ENCODE results near the gene CATSPERZ.

Gene CATSPERZ

DNA sequence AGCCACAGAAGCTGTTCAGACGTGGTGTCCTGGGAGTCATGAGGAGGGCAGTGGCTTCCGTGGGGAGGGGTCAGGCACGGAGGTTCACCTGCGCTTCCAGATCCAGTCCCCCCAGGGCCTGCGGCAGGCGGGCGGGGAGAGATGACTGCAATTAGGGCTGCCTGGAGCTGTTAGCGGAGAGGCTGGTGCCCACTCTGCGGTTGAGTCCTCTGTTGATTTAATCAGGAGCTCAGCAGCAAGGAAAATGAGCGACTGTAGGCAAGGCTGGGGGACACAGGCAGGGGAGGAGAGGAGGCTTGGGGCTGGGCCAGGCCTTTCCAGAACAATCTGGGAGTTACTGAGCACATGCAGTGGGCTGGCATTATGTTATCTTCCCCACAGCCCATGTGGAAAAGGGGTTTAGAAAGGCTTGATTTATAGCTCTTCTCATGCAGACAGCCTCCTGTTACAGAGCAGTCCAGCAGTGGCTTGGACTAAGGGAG lies 35.7 kb upstream of the CATSPERZ start:
- no peak for DNase-seq (ENCODE audit: low spot score)

DNA sequence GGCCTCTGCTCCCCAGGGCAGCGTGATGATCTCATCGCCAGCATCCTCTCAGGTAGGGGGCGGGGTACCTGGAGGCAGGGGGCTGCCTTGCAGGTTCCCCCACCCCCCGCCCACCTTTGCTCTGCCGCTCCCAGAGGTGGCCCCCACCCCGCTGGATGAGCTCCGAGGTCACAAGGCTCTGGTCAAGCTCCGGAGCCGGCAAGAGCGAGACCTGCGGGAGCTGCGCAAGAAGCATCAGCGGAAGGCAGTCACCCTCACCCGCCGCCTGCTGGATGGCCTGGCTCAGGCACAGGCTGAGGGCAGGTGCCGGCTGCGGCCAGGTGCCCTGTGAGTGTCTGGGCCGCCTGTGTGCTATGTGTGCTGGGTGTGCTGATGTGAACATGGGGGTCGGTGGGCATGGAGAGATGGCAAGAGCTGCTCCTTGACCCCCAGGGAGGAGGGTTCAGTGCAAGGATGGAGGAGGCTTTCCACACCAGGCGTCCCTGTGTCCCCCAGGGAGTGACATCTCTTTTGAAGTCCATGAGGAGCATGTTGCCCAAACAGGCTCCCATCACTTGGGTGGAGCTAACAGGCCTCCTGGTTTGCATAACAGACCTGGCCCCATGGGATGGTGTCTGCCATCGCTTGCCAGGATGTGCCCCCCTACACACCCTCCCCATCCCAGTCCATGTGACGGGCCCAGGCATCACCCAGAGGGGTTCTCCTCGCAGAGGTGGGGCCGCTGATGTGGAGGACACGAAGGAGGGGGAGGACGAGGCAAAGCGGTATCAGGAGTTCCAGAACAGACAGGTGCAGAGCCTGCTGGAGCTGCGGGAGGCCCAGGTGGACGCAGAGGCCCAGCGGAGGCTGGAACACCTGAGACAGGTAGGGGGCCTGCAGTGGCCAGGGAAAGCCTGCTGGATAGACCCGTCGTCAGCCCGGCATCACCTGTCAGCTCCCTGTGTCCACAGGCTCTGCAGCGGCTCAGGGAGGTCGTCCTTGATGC lies 34.7 kb upstream of the CATSPERZ start:
- DNase-seq (ENCODE audit: low spot score), result no peak

DNA sequence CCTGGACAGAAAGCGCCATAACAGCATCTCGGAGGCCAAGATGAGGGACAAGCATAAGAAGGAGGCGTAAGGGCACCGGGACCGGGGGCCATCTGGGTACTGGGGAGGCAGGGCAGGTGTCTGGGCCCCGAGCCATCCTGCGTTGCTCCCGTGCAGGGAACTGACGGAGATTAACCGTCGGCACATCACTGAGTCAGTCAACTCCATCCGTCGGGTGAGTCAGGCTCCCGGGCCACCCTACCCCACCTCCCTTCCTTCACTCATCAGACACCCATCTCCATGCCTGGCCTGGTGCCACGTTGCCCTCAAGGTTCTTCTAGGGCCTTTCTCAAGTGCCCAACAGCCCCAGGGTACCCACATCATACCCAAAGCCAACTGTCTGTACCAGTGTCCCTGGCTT lies 33.8 kb upstream of the CATSPERZ start:
- no peak for DNase-seq (ENCODE audit: low spot score)

DNA sequence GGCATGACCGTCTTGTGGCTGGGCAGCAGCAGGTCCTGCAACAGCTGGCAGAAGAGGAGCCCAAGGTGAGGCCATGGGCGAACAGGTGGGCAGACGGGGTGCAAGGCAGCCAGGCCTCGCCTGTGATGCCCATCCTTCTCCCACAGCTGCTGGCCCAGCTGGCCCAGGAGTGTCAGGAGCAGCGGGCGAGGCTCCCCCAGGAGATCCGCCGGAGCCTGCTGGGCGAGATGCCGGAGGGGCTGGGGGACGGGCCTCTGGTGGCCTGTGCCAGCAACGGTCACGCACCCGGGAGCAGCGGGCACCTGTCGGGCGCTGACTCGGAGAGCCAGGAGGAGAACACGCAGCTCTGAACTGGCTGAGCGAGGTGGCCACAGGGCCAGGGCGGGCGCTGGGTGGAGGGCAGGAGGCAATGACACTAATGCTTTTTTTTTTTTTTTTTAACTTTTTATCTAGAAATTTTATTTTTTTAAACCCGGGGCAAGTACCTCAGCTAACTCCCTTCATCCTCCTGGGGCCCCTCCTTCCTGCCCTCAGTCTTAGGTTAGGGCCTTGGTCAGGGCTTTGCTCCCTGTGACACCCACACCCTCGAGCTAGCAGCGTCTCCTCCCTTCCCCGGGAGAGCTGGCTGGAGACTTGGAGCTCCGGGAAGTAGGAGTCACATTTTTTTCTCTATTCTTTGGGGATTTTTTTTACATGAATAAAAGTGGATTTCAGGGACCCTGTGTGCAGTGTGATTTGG lies 32.8 kb upstream of the CATSPERZ start:
- DNase-seq (ENCODE audit: low spot score), result no peak

DNA sequence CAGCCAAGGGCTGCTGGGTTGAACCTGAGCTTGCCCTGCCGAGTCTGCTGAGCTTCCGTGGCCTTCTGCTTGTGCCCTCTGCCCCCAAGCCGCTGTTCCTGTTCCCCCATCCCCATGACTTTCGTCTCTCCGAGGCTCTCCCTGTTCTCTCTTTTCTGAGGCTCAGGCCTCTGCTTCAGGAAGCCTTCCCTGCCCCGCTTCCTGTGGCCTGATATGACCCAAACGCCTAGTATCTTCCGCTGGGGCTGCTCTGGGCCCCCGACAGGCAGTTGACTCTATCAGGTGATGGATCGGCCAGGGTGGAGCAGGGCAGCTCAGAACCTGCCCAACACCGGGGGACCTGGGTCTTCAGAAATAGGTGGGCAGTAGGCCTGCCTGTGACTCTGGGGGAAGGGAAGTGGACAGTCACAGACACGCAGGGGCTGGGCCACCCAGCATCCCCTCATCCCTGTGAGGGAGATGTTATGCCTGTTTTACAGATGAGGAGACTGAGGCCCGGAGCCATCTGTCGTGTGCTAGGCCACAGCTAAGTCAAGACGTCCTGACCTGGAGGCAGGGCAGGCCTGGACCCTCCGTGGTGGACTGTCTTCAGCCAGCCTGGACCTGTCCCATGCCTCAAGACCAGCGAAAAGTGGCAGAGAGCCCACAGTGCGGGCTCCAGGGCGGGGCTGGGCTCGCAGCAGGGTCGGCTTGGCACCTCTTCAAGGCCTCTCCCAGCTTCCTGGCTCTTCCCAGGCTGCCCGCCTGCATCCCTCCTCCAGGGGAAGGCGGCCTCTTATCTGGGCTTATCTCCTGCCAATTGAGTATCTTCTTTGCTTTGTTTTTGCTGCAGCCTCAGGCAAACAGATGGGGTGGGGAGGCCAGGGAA lies 31.9 kb upstream of the CATSPERZ start:
- no peak for DNase-seq (ENCODE audit: low spot score)

DNA sequence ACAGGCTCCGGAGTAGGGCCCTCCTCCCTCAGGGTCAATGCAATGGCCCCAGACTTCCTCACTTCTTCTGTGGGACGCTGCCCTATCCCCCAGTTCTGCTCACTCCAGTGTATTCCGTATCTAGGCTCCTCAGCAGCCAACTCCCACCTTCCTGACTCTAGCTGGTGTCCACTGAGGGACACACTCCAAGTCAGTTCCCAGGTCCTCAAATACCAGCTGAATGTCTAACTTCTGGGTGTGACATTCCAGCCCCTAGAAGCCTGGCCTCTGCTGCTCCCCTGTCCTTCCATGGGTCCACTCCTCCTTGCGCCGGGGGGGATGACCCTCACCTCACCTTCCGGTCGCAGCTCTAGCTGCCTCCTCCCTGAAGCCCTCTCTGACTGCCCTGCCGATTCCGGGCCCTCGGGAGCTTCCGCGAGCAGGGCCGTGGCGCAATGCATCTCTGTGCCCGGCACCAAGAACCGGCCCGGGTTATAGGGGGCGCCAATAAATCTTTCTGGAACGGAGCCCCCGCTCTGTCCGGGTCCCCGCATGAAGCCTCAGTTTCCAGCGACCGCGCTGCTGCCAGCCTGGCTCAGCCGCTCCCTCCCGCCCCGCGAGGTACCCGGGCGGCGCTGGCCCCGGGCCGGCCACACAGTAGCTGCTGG lies 31.1 kb upstream of the CATSPERZ start:
- peak; percentile 31 for DNase-seq (ENCODE audit: low spot score)

- DNase-seq (ENCODE audit: low spot score), result peak; percentile 98
These were observed 30.5 kb upstream of the CATSPERZ start for GRCh38 chr11:64269540-64270220.

GRCh38 chr11:64275031-64275800 lies 24.9 kb upstream of the CATSPERZ start:
- no peak for DNase-seq (ENCODE audit: low spot score)

DNA sequence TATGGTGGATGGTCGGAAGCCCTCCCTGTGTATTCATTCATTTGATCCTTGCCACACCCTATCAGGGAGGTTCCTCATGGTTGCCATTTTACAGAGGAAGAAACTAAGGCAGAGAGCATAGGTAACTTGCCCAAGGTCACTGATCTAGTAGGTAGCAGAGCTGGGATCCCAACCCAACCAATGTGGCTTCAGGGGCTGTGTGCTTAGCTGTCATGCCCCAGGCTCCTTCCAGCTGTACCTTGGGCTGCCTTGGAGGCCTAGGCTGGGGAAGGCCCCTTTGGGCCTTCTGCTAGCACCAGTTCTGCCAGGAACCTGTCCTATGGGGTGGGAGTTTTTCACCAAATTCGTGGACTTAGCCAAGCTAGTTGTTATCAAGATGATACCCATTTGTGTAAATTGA lies 24.3 kb upstream of the CATSPERZ start:
- DNase-seq (ENCODE audit: low spot score), result no peak

DNA sequence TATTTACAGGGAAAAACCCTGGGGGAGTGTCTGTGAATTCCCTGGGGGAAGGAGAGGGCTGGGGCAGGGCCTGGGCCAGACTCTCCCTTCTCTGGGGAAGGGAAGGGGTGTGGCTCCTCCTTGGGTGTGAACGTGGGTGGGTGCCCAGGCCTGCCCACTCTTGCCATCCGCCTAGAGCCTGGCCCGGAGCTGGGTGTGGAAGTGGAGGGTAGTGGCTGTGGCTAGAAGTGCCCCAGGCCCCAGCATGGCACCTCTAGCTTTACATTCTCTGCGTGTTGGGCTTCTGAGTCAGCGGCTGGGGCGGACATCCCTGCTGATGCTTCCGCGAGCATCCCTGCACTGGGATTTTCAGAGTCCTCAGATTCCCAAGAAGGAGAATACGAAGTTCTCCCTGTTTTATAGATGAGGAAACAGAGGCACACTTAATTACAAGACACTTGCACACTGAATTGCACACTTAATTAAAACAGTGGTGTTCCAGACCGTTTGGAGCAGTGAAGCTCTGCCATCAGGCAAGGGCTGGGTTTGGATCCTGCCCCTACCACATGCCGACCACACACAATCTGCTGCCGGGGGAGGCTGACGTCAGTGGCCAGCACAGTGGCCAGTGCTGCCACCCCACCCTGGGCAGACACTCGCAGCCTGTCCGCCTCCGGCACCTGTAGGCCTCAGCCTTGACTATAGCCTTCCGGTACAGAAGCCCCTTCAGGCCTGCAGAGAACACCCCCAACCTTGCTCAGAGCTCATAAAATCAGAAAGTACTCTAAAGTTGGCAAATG lies 23.3 kb upstream of the CATSPERZ start:
- no peak for DNase-seq (ENCODE audit: low spot score)

GRCh38 chr11:64278576-64279190 lies 21.5 kb upstream of the CATSPERZ start:
- no peak for DNase-seq (ENCODE audit: low spot score)

DNA sequence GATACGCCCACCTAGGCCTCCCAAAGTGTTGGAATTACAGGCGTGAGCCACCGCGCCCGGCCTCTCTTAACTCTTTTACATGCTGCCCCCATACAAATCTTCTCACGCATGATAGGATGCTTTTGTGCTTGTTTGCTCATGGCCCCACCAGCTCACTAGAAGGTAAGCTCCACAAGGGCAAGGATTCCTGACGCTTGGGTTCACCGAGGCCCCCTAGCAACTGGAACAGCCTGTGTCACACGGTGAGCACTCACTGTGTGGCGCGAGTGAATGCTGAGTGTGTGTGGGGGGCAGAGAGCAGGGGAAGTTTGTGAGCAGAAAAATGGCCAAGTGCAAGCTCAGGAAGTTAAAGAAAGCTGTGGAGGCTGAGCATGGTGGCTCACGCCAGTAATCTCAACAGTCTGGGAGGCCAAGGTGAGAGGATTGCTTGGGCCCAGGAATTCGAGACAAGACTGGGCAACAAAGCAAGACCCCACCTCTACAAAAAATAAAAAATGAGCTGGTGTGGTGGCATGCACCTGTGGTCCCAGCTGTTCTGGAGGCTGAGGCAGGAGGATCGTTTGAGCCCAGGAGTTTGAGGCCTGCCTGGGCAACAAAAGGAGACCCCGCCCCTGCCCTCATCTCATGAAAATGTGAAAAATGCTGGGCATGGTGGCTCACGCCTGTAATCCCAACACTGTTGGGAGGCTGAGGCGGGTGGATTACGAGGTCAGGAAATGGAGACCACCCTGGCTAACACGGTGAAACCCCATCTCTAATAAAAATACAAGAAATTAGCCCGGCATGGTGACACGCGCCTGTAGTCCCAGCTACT lies 18.0 kb upstream of the CATSPERZ start:
- DNase-seq (ENCODE audit: low spot score), result no peak

DNA sequence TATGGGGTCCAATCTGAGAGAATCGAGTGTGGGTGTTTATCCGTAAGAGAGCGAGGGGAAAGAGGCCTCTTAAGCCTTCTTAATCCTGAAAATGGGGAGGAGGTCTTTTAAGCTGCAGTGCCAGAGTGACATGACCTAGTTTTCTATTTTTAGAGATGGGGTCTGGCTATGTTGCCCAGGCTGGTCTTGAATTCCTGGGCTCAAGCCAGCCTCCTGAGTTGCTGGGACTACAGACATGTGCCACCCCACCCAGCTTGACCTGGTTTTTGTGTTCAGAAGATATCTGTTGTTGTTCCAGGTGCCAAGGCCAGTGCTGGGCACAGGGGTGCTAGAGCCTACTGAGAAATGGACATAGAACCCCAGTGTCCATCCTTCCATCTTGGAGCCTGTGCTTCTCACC lies 17.1 kb upstream of the CATSPERZ start:
- DNase-seq (ENCODE audit: low spot score), result no peak

GRCh38 chr11:64284048-64284961 lies 15.9 kb upstream of the CATSPERZ start, which contains the start of gene BAD:
BAD (minus strand) TSS chr11:64284665; CDS start chr11:64284368, 297 bp downstream.
- DNase-seq (ENCODE audit: low spot score), result peak; percentile 93

- peak; percentile 90 for DNase-seq (ENCODE audit: low spot score)
These were observed 14.9 kb upstream of the CATSPERZ start, which contains the start of gene GPR137 for GRCh38 chr11:64284962-64285884. GPR137 (plus strand) TSS chr11:64285848; CDS start chr11:64286525, 677 bp downstream.
